GM21825 (cell line): ENCODE results near the gene PODNL1.
A peak's percentile ranks its signal among the peaks of the same experiment; 100 is the strongest.

ENCODE experiments used
- ATAC-seq: cut with Tn5 transposase; IDR thresholded peaks from one replicate; pipeline ENCODE4 v1.9.1; 2021; ENCODE audit warnings: mild to moderate bottlenecking, moderate library complexity; ENCODE audit not compliant: unreplicated experiment

The PODNL1 gene

GRCh38 chr19:13938301-13939064 is at the start of gene PODNL1:
TSS of gene PODNL1 (minus strand) at chr19:13938417. CDS start at chr19:13938181, 236 bp downstream.
- ATAC-seq = no peak

- no peak for ATAC-seq
Observed at GRCh38 chr19:13987101-13987890, 49.1 kb upstream of the PODNL1 start.

GRCh38 chr19:13986348-13986904 is 48.2 kb upstream of the PODNL1 start:
- peak; percentile 61 for ATAC-seq

GRCh38 chr19:13985771-13986347 is 47.6 kb upstream of the PODNL1 start:
- ATAC-seq = peak; percentile 21

- ATAC-seq = no peak
Observed at GRCh38 chr19:13984875-13985741, 46.9 kb upstream of the PODNL1 start.

GRCh38 chr19:13984186-13984585 is 46.0 kb upstream of the PODNL1 start:
- no peak for ATAC-seq

- ATAC-seq = no peak
Observed at GRCh38 chr19:13983213-13983889, 45.1 kb upstream of the PODNL1 start.

- no peak for ATAC-seq
Observed at GRCh38 chr19:13982773-13983172, 44.6 kb upstream of the PODNL1 start.

GRCh38 chr19:13981988-13982501 is 43.8 kb upstream of the PODNL1 start:
- ATAC-seq = no peak

- no peak for ATAC-seq
Observed at GRCh38 chr19:13981467-13981866, 43.2 kb upstream of the PODNL1 start.

- no peak for ATAC-seq
Observed at GRCh38 chr19:13981021-13981420, 42.8 kb upstream of the PODNL1 start.

GRCh38 chr19:13980340-13980739 is 42.1 kb upstream of the PODNL1 start:
- ATAC-seq = no peak

- no peak for ATAC-seq
Observed at GRCh38 chr19:13979686-13980085, 41.5 kb upstream of the PODNL1 start.

GRCh38 chr19:13979244-13979615 is 41.0 kb upstream of the PODNL1 start:
- ATAC-seq = no peak

- ATAC-seq = no peak
Observed at GRCh38 chr19:13978351-13979243, 40.4 kb upstream of the PODNL1 start.

- ATAC-seq = no peak
Observed at GRCh38 chr19:13977803-13978202, 39.6 kb upstream of the PODNL1 start.

GRCh38 chr19:13976446-13976845 is 38.2 kb upstream of the PODNL1 start:
- no peak for ATAC-seq

GRCh38 chr19:13975870-13976269 is 37.7 kb upstream of the PODNL1 start:
- no peak for ATAC-seq

- ATAC-seq = no peak
Observed at GRCh38 chr19:13974073-13974472, 35.9 kb upstream of the PODNL1 start.
